Loucy (cell line): Measurements from ENCODE around the gene ATP8A1.

Experiments
- H2AFZ ChIP-seq: fragments of 200-600 bp; sonication (generic); 2 replicates; pipeline ENCODE4 v1.6.0; 2016; ENCODE audit warnings: antibody characterized with exemption, mild to moderate bottlenecking, low read length, moderate library complexity
- H3F3A ChIP-seq: fragments of 200-600 bp; 2 replicates; pipeline ENCODE4 v1.6.0; 2016; ENCODE audit warnings: antibody characterized with exemption, low read depth, mild to moderate bottlenecking
- H3K27me3 ChIP-seq: fragments of 200-600 bp; sonication (generic); 2 replicates; pipeline ENCODE4 v1.6.1; 2014; ENCODE audit warnings: low read length, mild to moderate bottlenecking; ENCODE audit not compliant: insufficient read depth, poor library complexity, severe bottlenecking
- H3K36me3 ChIP-seq: fragments of 200-600 bp; sonication (generic); 2 replicates; pipeline ENCODE4 v1.6.1; 2016; ENCODE audit warnings: low read length; ENCODE audit not compliant: insufficient read depth
- H3K4me1 ChIP-seq: fragments of 200-600 bp; sonication (generic); 2 replicates; pipeline ENCODE4 v1.5.1; 2014; ENCODE audit warnings: low read length, mild to moderate bottlenecking; ENCODE audit not compliant: insufficient read depth, poor library complexity, severe bottlenecking
- H3K4me2 ChIP-seq: fragments of 200-600 bp; sonication (generic); 2 replicates; pipeline ENCODE4 v1.6.0; 2014; ENCODE audit warnings: antibody characterized with exemption, low read length, low read depth, mild to moderate bottlenecking; ENCODE audit not compliant: poor library complexity, severe bottlenecking
- H3K4me3 ChIP-seq: fragments of 200-600 bp; sonication (generic); 2 replicates; pipeline ENCODE4 v1.5.1; 2014; ENCODE audit warnings: low read length, mild to moderate bottlenecking, mixed read lengths; ENCODE audit not compliant: poor library complexity, severe bottlenecking
- H3K79me2 ChIP-seq: fragments of 200-600 bp; sonication (generic); 2 replicates; pipeline ENCODE4 v1.6.1; 2014; ENCODE audit warnings: low read length; ENCODE audit not compliant: insufficient read depth
- H3K9ac ChIP-seq: fragments of 200-600 bp; sonication (generic); 2 replicates; pipeline ENCODE4 v1.6.0; 2014; ENCODE audit warnings: mild to moderate bottlenecking, low read depth, low read length, moderate library complexity; ENCODE audit not compliant: poor library complexity, severe bottlenecking
- H3K9me2 ChIP-seq: fragments of 200-600 bp; sonication (generic); replicated peaks from 2 replicates; pipeline ENCODE4 v1.6.1; 2016; ENCODE audit warnings: low read depth, low read length, mixed read lengths
- H3K9me3 ChIP-seq: fragments of 200-600 bp; sonication (generic); 2 replicates; pipeline ENCODE4 v1.6.1; 2014; ENCODE audit warnings: mild to moderate bottlenecking, antibody characterized with exemption, low read length, low read depth; ENCODE audit not compliant: insufficient read depth
- H4K20me1 ChIP-seq: fragments of 200-600 bp; sonication (generic); 2 replicates; pipeline ENCODE4 v1.6.0; 2014; ENCODE audit warnings: antibody characterized with exemption, low read length, mild to moderate bottlenecking; ENCODE audit not compliant: insufficient read depth, poor library complexity, severe bottlenecking
- EZH2phosphoT487 ChIP-seq: fragments of 200-600 bp; IDR thresholded peaks from 2 replicates; pipeline ENCODE4 v1.6.1; 2018; ENCODE audit warnings: antibody characterized with exemption, mild to moderate bottlenecking, moderate library complexity, borderline replicate concordance
- TF ChIP-seq, protein P1 (sequence below): fragments of 200-600 bp; sonication (generic); conservative IDR thresholded peaks from 2 replicates; pipeline ENCODE4 v1.5.1; 2014; ENCODE audit warnings: mild to moderate bottlenecking, antibody characterized with exemption, low read length

ATP8A1 gene

DNA sequence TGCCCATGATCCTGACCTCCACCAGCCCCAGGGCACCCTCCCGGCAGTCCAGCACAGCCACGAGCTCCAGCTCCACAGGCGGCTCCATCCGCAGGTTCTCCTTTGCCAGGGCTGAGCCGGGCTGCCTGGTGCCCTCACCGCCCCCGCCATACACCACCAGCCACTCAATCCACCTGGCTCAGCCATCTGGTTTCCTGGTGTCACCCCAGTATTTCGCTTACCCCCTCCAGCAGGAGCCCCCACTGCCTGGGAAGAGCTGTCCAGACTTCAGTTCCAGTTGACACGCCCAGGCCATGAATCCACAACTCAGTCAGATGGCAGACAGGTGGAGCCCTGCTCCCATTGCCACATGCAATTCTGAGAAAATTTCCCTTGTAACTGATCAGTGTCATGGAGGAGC lies 255.7 kb downstream of the ATP8A1 start:
- no peak overlapping the region for H3K9ac ChIP-seq
- no peaks in the 10 kb centered on the region for H3K4me1 ChIP-seq
- no peak overlapping the region for H3K4me3 ChIP-seq
- no peak overlapping the region for H3K4me2 ChIP-seq
- H3K27me3 ChIP-seq = no peaks in the 10 kb centered on the region
- no peaks in the 10 kb centered on the region for H3K9me3 ChIP-seq
- H3K9me2 ChIP-seq = no peaks in the 10 kb centered on the region
- no peaks in the 10 kb centered on the region for H3F3A ChIP-seq
- no peaks in the 10 kb centered on the region for H3K79me2 ChIP-seq
- H2AFZ ChIP-seq = no peak overlapping the region
- H4K20me1 ChIP-seq = no peaks in the 10 kb centered on the region
- no peaks in the 10 kb centered on the region for H3K36me3 ChIP-seq
- TF ChIP-seq, protein P1, sequence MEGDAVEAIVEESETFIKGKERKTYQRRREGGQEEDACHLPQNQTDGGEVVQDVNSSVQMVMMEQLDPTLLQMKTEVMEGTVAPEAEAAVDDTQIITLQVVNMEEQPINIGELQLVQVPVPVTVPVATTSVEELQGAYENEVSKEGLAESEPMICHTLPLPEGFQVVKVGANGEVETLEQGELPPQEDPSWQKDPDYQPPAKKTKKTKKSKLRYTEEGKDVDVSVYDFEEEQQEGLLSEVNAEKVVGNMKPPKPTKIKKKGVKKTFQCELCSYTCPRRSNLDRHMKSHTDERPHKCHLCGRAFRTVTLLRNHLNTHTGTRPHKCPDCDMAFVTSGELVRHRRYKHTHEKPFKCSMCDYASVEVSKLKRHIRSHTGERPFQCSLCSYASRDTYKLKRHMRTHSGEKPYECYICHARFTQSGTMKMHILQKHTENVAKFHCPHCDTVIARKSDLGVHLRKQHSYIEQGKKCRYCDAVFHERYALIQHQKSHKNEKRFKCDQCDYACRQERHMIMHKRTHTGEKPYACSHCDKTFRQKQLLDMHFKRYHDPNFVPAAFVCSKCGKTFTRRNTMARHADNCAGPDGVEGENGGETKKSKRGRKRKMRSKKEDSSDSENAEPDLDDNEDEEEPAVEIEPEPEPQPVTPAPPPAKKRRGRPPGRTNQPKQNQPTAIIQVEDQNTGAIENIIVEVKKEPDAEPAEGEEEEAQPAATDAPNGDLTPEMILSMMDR = no peak
- TF ChIP-seq EZH2phosphoT487 = no peak

DNA sequence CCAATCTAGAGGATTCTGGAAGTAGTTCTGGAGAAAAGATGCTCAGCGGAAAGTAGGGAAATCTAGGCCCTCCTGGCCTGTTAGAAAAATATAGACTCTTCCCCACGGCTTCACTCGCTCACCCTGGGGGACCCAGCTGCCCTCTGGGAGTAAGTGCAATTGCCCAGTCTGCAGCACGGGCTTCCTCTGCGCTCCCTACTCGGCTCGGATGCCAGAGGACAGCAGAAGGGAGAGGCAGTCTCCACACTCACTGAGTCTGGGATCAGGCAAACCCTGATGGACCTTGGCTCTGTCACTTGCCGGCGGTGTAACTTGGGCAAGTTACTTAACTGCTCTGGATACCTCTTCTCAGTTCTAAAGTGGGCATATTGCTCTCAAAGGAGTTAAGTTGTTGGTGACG lies 257.5 kb downstream of the ATP8A1 start:
- no peaks in the 10 kb centered on the region for H3K9me3 ChIP-seq
- no peaks in the 10 kb centered on the region for H4K20me1 ChIP-seq
- H3K27me3 ChIP-seq = no peaks in the 10 kb centered on the region
- H3K36me3 ChIP-seq = no peaks in the 10 kb centered on the region
- no peak overlapping the region for H3K9ac ChIP-seq
- TF ChIP-seq, protein P1 = no peak
- no peak for TF ChIP-seq EZH2phosphoT487
- no peaks in the 10 kb centered on the region for H3K9me2 ChIP-seq
- H3K4me3 ChIP-seq = no peak overlapping the region
- H3K4me1 ChIP-seq = no peaks in the 10 kb centered on the region
- no peak overlapping the region for H3K4me2 ChIP-seq
- no peaks in the 10 kb centered on the region for H3F3A ChIP-seq
- no peak overlapping the region for H2AFZ ChIP-seq
- H3K79me2 ChIP-seq = no peaks in the 10 kb centered on the region

DNA sequence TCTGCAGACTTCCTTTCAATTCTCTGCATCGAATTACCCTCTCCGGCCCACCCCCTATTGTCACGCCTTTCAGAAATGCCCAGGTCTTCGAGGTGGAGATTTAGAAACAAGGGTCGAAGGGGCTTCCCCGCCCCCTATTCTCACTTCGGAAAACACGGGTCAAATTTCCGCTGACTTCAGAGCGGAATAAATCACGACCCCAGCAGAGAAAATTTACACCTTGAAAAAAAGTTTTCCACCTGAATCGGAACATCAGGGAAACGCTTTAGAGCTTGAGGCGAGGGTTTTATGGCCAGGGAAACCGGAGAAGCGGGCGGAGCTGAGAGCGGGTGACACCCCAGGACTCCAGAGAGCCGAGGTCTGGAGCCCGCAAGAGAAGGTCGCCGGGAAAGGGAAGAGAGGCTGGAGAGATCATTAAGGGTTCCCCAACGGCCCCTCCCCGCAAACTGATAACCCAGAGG lies 258.0 kb downstream of the ATP8A1 start:
- Histone ChIP-seq H4K20me1 (no peaks in the 10 kb centered on the region), H3K27me3 (no peaks in the 10 kb centered on the region), H3K79me2 (no peaks in the 10 kb centered on the region), H3K4me1 (no peaks in the 10 kb centered on the region), H3K4me2 (no peak overlapping the region), H3K9me3 (no peaks in the 10 kb centered on the region), H2AFZ (no peak overlapping the region), H3K9ac (no peak overlapping the region), H3K9me2 (no peaks in the 10 kb centered on the region), H3K36me3 (no peaks in the 10 kb centered on the region), H3F3A (no peaks in the 10 kb centered on the region), H3K4me3 (no peak overlapping the region)
- TF ChIP-seq EZH2phosphoT487 = no peak
- TF ChIP-seq, protein P1 = no peak
